ENCODE measurements around the gene TMPRSS9. TPM values are rescaled to one million over a fixed set of nuclear protein-coding genes. Genes with fewer than 3 reads are reported as not detected.

TMPRSS9 gene
- total and polyA plus RNA-seq, 2 experiments from 2014 or later = 0.28 TPM; not detected in 1

DNA sequence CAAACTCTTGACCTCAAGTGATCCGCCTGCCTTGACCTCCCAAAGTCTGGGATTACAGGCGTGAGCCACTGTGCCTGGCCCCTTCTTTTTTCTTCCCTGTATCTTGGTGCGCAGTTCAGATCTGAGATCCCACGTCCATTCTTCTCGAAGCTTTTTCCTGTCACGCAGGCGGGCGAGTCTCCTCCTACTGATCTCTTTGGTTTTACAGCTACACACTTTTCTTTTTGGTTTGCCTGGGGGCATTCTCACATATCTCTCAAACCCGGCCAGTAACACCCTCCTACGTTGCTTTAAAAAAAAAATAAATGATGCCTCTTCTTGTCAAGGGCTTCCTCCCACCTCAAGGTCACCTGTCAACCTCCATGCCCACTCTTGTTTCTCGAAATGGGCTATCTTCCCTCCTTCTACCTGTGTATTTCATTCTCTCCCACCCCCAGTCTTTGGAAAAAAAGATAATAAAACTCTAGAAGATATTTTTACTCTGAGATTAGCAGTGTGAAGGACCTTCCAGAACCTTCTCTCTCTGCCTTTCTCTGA lies 12.1 kb downstream of the TMPRSS9 start:
- Histone ChIP-seq H4K20me1 (ENCODE audit: insufficient read depth) (no peaks in the 10 kb centered on the region), H3K27me3 (replicated peaks; ENCODE audit: insufficient read depth) (no peaks in the 10 kb centered on the region), H3K79me2 (ENCODE audit: insufficient read depth) (no peaks in the 10 kb centered on the region), H3K9me2 (ENCODE audit: insufficient read depth) (no peaks in the 10 kb centered on the region), H3K9me3 (ENCODE audit: low read depth) (no peaks in the 10 kb centered on the region), H3K4me1 (ENCODE audit: insufficient read depth) (peaks cover 15% of the 10 kb centered on the region), H3F3A (ENCODE audit: insufficient read depth) (peaks cover 10% of the 10 kb centered on the region; the same call in 1 of the 2 replicates), H3K4me3 (no peak overlapping the region), H3K36me3 (ENCODE audit: low read depth) (no peaks in the 10 kb centered on the region), H3K4me2 (ENCODE audit: unreplicated experiment) (no peak overlapping the region), H3K27ac (no peak overlapping the region), H3K9ac (no peak overlapping the region), H2AFZ (no peak overlapping the region)
- in situ Hi-C loops (cut with MboI) = no loop called here
- WGBS, 2 experiments (ENCODE audit: low coverage in 1 of 2, low lambda C conversion rate in 2 of 2, missing lambda C conversion rate in 2 of 2) = 92 to 95% methylated on average over 11 of the region's 11 CpGs
- DNase-seq = no peak
- no peak for TF ChIP-seq EZH2phosphoT487 (IDR thresholded peaks at IDR 0.05; ENCODE audit: insufficient read depth, low read depth)
- TF ChIP-seq EZH2 (IDR thresholded peaks at IDR 0.05; ENCODE audit: insufficient read depth, poor library complexity, severe bottlenecking) = no peak

DNA sequence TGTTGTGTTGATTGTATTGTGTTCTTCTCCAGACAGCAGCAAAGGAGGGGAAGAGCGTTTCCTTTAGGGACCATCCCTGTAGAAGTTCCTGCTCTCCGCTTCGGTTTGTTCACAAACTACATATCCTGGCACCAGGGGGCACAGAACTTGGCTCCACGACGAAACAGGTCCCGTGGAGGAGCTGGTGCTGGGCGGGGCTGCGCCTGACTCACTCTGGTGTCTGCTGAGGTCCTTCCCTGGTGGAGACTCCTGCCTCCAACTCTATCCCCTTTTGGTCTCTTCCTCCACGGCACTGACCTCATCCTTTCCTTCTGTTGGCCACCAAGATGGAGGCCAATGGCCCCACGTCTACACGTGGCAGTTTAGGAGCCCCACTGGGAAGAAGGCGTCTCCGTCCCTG lies 14.7 kb downstream of the TMPRSS9 start:
- Histone ChIP-seq H3K9me3 (ENCODE audit: low read depth) (no peaks in the 10 kb centered on the region), H3K9me2 (ENCODE audit: insufficient read depth) (no peaks in the 10 kb centered on the region), H3K4me3 (no peak overlapping the region), H3K27ac (no peak overlapping the region), H3K4me1 (ENCODE audit: insufficient read depth) (peaks cover 15% of the 10 kb centered on the region), H3K36me3 (ENCODE audit: low read depth) (no peaks in the 10 kb centered on the region), H3F3A (ENCODE audit: insufficient read depth) (peaks cover 10% of the 10 kb centered on the region; the same call in 1 of the 2 replicates), H3K9ac (no peak overlapping the region), H3K27me3 (replicated peaks; ENCODE audit: insufficient read depth) (no peaks in the 10 kb centered on the region), H4K20me1 (ENCODE audit: insufficient read depth) (no peaks in the 10 kb centered on the region), H3K79me2 (ENCODE audit: insufficient read depth) (no peaks in the 10 kb centered on the region), H3K4me2 (ENCODE audit: unreplicated experiment) (no peak overlapping the region), H2AFZ (no peak overlapping the region)
- peak; percentile 55 for DNase-seq
- WGBS, 2 experiments (ENCODE audit: low coverage in 1 of 2, low lambda C conversion rate in 2 of 2, missing lambda C conversion rate in 2 of 2) = 68 to 71% methylated on average over 13 of the region's 13 CpGs
- in situ Hi-C loops (cut with MboI) = no loop called here
- TF ChIP-seq EZH2 (IDR thresholded peaks at IDR 0.05; ENCODE audit: insufficient read depth, poor library complexity, severe bottlenecking) (no peak), EZH2phosphoT487 (IDR thresholded peaks at IDR 0.05; ENCODE audit: insufficient read depth, low read depth) (no peak)

DNA sequence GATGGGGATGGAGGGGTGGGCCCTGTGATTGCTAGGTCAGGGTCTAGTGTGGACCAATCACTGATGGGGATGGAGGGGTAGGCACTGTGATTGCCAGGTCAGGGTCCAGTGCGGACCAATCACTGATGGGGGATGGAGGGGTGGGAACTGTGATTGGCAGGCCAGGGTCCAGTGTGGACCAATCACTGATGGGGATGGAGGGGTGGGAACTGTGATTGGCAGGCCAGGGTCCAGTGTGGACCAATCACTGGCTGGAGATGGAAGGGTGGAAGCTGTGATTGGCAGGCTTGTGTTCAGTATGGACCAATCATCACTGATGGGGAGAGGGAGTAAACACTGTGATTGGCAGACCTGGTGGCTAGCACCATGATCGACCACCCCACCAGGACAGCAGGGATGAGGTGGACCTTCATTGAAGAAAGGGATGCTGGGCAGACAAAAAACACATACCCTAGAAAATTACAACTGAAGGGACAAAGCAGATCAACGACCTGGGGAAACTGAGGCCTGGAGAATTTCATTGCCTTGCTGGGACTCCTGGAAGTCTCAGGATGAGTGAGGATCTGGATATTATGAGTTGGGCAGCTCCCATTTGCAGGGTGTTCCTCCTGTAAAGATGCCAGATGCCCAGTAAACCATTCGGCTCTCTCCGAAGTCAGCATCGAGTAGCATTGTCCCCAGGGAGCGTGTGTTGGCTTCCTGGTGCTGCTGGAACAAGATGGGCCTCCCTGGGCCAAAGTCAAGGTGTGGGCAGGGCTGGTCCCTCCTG lies 15.5 kb downstream of the TMPRSS9 start:
- Histone ChIP-seq H3K79me2 (ENCODE audit: insufficient read depth) (no peaks in the 10 kb centered on the region), H2AFZ (no peak overlapping the region), H3K27ac (no peak overlapping the region), H3F3A (ENCODE audit: insufficient read depth) (peaks cover 10% of the 10 kb centered on the region; the same call in 1 of the 2 replicates), H3K36me3 (ENCODE audit: low read depth) (no peaks in the 10 kb centered on the region), H3K9me2 (ENCODE audit: insufficient read depth) (no peaks in the 10 kb centered on the region), H3K4me3 (no peak overlapping the region), H4K20me1 (ENCODE audit: insufficient read depth) (no peaks in the 10 kb centered on the region), H3K9me3 (ENCODE audit: low read depth) (no peaks in the 10 kb centered on the region), H3K4me2 (ENCODE audit: unreplicated experiment) (no peak overlapping the region), H3K4me1 (ENCODE audit: insufficient read depth) (peaks cover 15% of the 10 kb centered on the region), H3K9ac (no peak overlapping the region), H3K27me3 (replicated peaks; ENCODE audit: insufficient read depth) (no peaks in the 10 kb centered on the region)
- TF ChIP-seq EZH2phosphoT487 (IDR thresholded peaks at IDR 0.05; ENCODE audit: insufficient read depth, low read depth) (no peak), EZH2 (IDR thresholded peaks at IDR 0.05; ENCODE audit: insufficient read depth, poor library complexity, severe bottlenecking) (no peak)
- DNase-seq = no peak
- in situ Hi-C loops (cut with MboI) = no loop called here
- WGBS, 2 experiments (ENCODE audit: low coverage in 1 of 2, low lambda C conversion rate in 2 of 2, missing lambda C conversion rate in 2 of 2) = 66 to 86% methylated on average over 6 to 7 of the region's 7 CpGs

DNA sequence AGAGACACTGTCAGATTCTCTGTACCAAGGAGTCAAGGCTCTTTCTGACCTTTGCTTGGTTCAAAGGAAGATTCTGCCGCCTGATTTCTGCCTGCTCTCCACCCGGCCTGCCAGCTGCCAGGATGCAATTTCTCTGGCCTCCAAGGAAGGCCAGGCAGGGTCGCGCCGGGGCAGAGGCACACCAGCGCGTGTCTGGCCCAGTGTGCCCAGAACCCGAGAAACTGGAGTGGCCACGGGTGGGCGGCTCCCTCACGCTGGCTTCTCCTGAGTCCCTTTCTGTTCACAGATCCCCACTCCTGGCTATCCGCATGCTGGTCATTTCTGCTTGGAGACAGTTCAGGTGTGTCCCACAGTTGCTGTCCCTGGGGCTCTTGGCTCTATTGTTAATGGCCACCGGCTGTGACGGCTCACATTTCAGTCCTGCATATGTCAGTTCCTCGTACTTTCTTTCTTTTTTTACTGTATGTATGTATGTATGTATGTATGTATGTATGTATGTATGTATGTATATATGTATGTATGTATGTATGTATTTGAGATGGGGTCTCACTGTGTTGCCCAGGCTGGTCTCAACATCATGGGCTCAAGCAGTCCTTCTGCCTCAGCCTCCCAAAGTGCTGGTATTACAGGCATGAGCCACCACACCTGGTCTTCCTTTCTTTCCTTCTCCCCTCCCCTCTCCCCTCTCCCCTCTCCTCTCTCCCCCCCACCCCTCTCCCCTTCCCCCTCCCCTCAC lies 16.9 kb downstream of the TMPRSS9 start:
- H3K4me2 ChIP-seq (ENCODE audit: unreplicated experiment) = no peak overlapping the region
- H3K4me1 ChIP-seq (ENCODE audit: insufficient read depth) = peaks cover 4% of the 10 kb centered on the region; the same call in 1 of the 2 replicates
- H3K4me3 ChIP-seq = no peak overlapping the region
- TF ChIP-seq EZH2phosphoT487 (IDR thresholded peaks at IDR 0.05; ENCODE audit: insufficient read depth, low read depth) (no peak), EZH2 (IDR thresholded peaks at IDR 0.05; ENCODE audit: insufficient read depth, poor library complexity, severe bottlenecking) (no peak)
- no peaks in the 10 kb centered on the region for H4K20me1 ChIP-seq (ENCODE audit: insufficient read depth)
- H3K27me3 ChIP-seq (replicated peaks; ENCODE audit: insufficient read depth) = no peaks in the 10 kb centered on the region
- DNase-seq = peak; percentile 22
- H3K36me3 ChIP-seq (ENCODE audit: low read depth) = no peaks in the 10 kb centered on the region
- in situ Hi-C loops (cut with MboI) = no loop called here
- H3K9me3 ChIP-seq (ENCODE audit: low read depth) = no peaks in the 10 kb centered on the region
- no peak overlapping the region for H2AFZ ChIP-seq
- H3K79me2 ChIP-seq (ENCODE audit: insufficient read depth) = no peaks in the 10 kb centered on the region
- no peak overlapping the region for H3K27ac ChIP-seq
- H3K9me2 ChIP-seq (ENCODE audit: insufficient read depth) = no peaks in the 10 kb centered on the region
- WGBS, 2 experiments (ENCODE audit: low coverage in 1 of 2, low lambda C conversion rate in 2 of 2, missing lambda C conversion rate in 2 of 2) = 50 to 63% methylated on average over 15 of the region's 15 CpGs
- no peak overlapping the region for H3K9ac ChIP-seq
- H3F3A ChIP-seq (ENCODE audit: insufficient read depth) = peaks cover 10% of the 10 kb centered on the region; the same call in 1 of the 2 replicates

Data from GM23248 (cell line).